Activated T-cell treated with anti-CD3 and anti-CD28 coated beads, Interleukin-2, amount 50 U/mL, for 72 hours (primary cell): Measurements from ENCODE around the gene AP4E1. TPM values are rescaled to one million over a fixed set of nuclear protein-coding genes. Genes with fewer than 3 reads are reported as not detected.

Experiments
- ATAC-seq, 2 donors: fragments of 150-1000 bp; cut with Tn5 transposase; replicated peaks in 1 of 2; 2 replicates each; pipeline ENCODE4 v1.10.0; 2021; ENCODE audit warnings: moderate library complexity in 2 of 2, mild to moderate bottlenecking in 1 of 2
- DNase-seq, 2 donors: peaks; one replicate each; pipeline ENCODE4 v3.0.0; 2021 to 2022; ENCODE audit warnings: mixed read lengths in 1 of 2
- H3K27ac Mint-ChIP-seq: one replicate; pipeline ENCODE4 v1.8.0; 2022; ENCODE audit warnings: mild to moderate bottlenecking, moderate library complexity, mixed read lengths
- H3K27me3 Mint-ChIP-seq: one replicate; pipeline ENCODE4 v1.8.0; 2022; ENCODE audit warnings: low read depth, mixed read lengths
- H3K36me3 Mint-ChIP-seq, 2 donors: one replicate each; pipeline ENCODE4 v1.8.0; 2022; ENCODE audit warnings: mixed read lengths in 2 of 2, mild to moderate bottlenecking in 1 of 2; ENCODE audit not compliant: insufficient read depth in 2 of 2
- H3K4me1 Mint-ChIP-seq: one replicate; pipeline ENCODE4 v1.8.0; 2022; ENCODE audit warnings: low read depth, mixed read lengths
- H3K4me3 Mint-ChIP-seq, 2 donors: one replicate each; pipeline ENCODE4 v1.8.0; 2022; ENCODE audit warnings: mild to moderate bottlenecking in 2 of 2, mixed read lengths in 2 of 2, moderate library complexity in 2 of 2
- H3K9me3 Mint-ChIP-seq, 2 donors: one replicate each; pipeline ENCODE4 v1.8.0; 2022; ENCODE audit warnings: mixed read lengths in 2 of 2
- total RNA-seq, 2 donors: library from RNA; stranded (reverse); gene quantifications; one replicate each; pipeline ENCODE4 v1.2.3, GENCODE V29; 2022

AP4E1 gene
- total RNA-seq, 2 donors from 2014 or later = 13.3 to 17.1 TPM

- DNase-seq (no peak), ATAC-seq (no peak)
- Mint-ChIP-seq H3K4me1 (peaks cover 7% of the 10 kb centered on the region), H3K27ac (peak overlapping the region; percentile 79), H3K9me3 (peaks cover 14 to 15% of the 10 kb centered on the region in 2 donors), H3K27me3 (no peaks in the 10 kb centered on the region), H3K36me3 (peaks cover 28 to 57% of the 10 kb centered on the region in 2 donors), H3K4me3 (no peak overlapping the region)
Measured at GRCh38 chr15:50971542-50971941, 63.1 kb downstream of the AP4E1 start.

- Mint-ChIP-seq H3K9me3 (peaks cover 11 to 14% of the 10 kb centered on the region in 2 donors), H3K27ac (no peak overlapping the region), H3K4me1 (peaks cover 8% of the 10 kb centered on the region), H3K27me3 (no peaks in the 10 kb centered on the region), H3K36me3 (peaks cover 26 to 53% of the 10 kb centered on the region in 2 donors), H3K4me3 (no peak overlapping the region)
- DNase-seq (no peak), ATAC-seq (no peak)
Measured at GRCh38 chr15:50973605-50974004, 65.1 kb downstream of the AP4E1 start.

GRCh38 chr15:50977162-50977561 lies 68.7 kb downstream of the AP4E1 start:
- no peaks in the 10 kb centered on the region for H3K27me3 Mint-ChIP-seq
- H3K4me3 Mint-ChIP-seq = no peak overlapping the region
- ATAC-seq (no peak), DNase-seq (no peak)
- H3K27ac Mint-ChIP-seq = no peak overlapping the region
- peaks cover 14 to 37% of the 10 kb centered on the region in 2 donors for H3K36me3 Mint-ChIP-seq
- H3K9me3 Mint-ChIP-seq = peaks cover 2 to 3% of the 10 kb centered on the region in 2 donors
- H3K4me1 Mint-ChIP-seq = peaks cover 7% of the 10 kb centered on the region

GRCh38 chr15:50978580-50978979 lies 70.1 kb downstream of the AP4E1 start:
- Mint-ChIP-seq H3K27me3 (no peaks in the 10 kb centered on the region), H3K36me3 (peaks cover 11 to 33% of the 10 kb centered on the region in 2 donors), H3K4me1 (peaks cover 7% of the 10 kb centered on the region), H3K9me3 (peaks cover 2% of the 10 kb centered on the region in 2 donors), H3K27ac (no peak overlapping the region), H3K4me3 (no peak overlapping the region)
- ATAC-seq = no peak
- no peak for DNase-seq

GRCh38 chr15:50979041-50979440 lies 70.6 kb downstream of the AP4E1 start:
- H3K9me3 Mint-ChIP-seq = peaks cover 2% of the 10 kb centered on the region in 2 donors
- no peak for DNase-seq
- H3K4me3 Mint-ChIP-seq = no peak overlapping the region
- no peak overlapping the region for H3K27ac Mint-ChIP-seq
- H3K36me3 Mint-ChIP-seq = peaks cover 11 to 35% of the 10 kb centered on the region in 2 donors
- no peak for ATAC-seq
- peaks cover 7% of the 10 kb centered on the region for H3K4me1 Mint-ChIP-seq
- H3K27me3 Mint-ChIP-seq = no peaks in the 10 kb centered on the region

- no peaks in the 10 kb centered on the region for H3K4me1 Mint-ChIP-seq
- no peaks in the 10 kb centered on the region for H3K9me3 Mint-ChIP-seq
- ATAC-seq = no peak
- no peak overlapping the region for H3K4me3 Mint-ChIP-seq
- H3K27ac Mint-ChIP-seq = no peak overlapping the region
- DNase-seq = no peak
- peaks cover 1 to 4% of the 10 kb centered on the region in 2 donors for H3K36me3 Mint-ChIP-seq
- H3K27me3 Mint-ChIP-seq = no peaks in the 10 kb centered on the region
Measured at GRCh38 chr15:50993598-50993997, 85.1 kb downstream of the AP4E1 start.

- Mint-ChIP-seq H3K4me3 (no peak overlapping the region), H3K4me1 (no peaks in the 10 kb centered on the region), H3K27me3 (no peaks in the 10 kb centered on the region), H3K27ac (no peak overlapping the region), H3K9me3 (no peaks in the 10 kb centered on the region), H3K36me3 (peaks cover 1 to 11% of the 10 kb centered on the region in 2 donors)
- no peak for DNase-seq
- no peak for ATAC-seq
Measured at GRCh38 chr15:50996641-50997040, 88.2 kb downstream of the AP4E1 start.

- H3K9me3 Mint-ChIP-seq = no peaks in the 10 kb centered on the region
- H3K4me1 Mint-ChIP-seq = no peaks in the 10 kb centered on the region
- H3K27ac Mint-ChIP-seq = no peak overlapping the region
- no peaks in the 10 kb centered on the region for H3K27me3 Mint-ChIP-seq
- DNase-seq = no peak
- ATAC-seq = no peak
- peaks cover 1 to 11% of the 10 kb centered on the region in 2 donors for H3K36me3 Mint-ChIP-seq
- H3K4me3 Mint-ChIP-seq = no peak overlapping the region
Measured at GRCh38 chr15:50997371-50998051, 89.0 kb downstream of the AP4E1 start.

- Mint-ChIP-seq H3K4me3 (no peak overlapping the region), H3K36me3 (peaks cover 11 to 15% of the 10 kb centered on the region in 2 donors), H3K27ac (no peak overlapping the region), H3K9me3 (peaks cover 0 to 7% of the 10 kb centered on the region in 2 donors), H3K4me1 (peaks cover 9% of the 10 kb centered on the region), H3K27me3 (no peaks in the 10 kb centered on the region)
- DNase-seq (no peak), ATAC-seq (no peak)
Measured at GRCh38 chr15:51004103-51004551, 95.6 kb downstream of the AP4E1 start.

GRCh38 chr15:51006336-51006985 lies 98.0 kb downstream of the AP4E1 start:
- DNase-seq (no peak), ATAC-seq (peak in 1 of 2 donors; percentile 72)
- Mint-ChIP-seq H3K27me3 (no peaks in the 10 kb centered on the region), H3K9me3 (peaks cover 0 to 7% of the 10 kb centered on the region in 2 donors), H3K4me1 (peaks cover 9% of the 10 kb centered on the region), H3K4me3 (peak overlapping the region in 1 of 2 donors; percentile 36), H3K27ac (no peak overlapping the region), H3K36me3 (peaks cover 11 to 12% of the 10 kb centered on the region in 2 donors)

- no peak overlapping the region for H3K4me3 Mint-ChIP-seq
- DNase-seq (no peak), ATAC-seq (no peak)
- H3K27ac Mint-ChIP-seq = no peak overlapping the region
- H3K36me3 Mint-ChIP-seq = peaks cover 11 to 12% of the 10 kb centered on the region in 2 donors
- H3K4me1 Mint-ChIP-seq = peaks cover 9% of the 10 kb centered on the region
- H3K27me3 Mint-ChIP-seq = no peaks in the 10 kb centered on the region
- H3K9me3 Mint-ChIP-seq = peaks cover 0 to 7% of the 10 kb centered on the region in 2 donors
Measured at GRCh38 chr15:51007131-51007666, 98.7 kb downstream of the AP4E1 start.

GRCh38 chr15:51011212-51011611 lies 102.7 kb downstream of the AP4E1 start:
- Mint-ChIP-seq H3K9me3 (peaks cover 0 to 7% of the 10 kb centered on the region in 2 donors), H3K4me1 (peaks cover 7% of the 10 kb centered on the region), H3K27me3 (no peaks in the 10 kb centered on the region), H3K36me3 (peaks cover 7 to 8% of the 10 kb centered on the region in 2 donors), H3K27ac (no peak overlapping the region), H3K4me3 (no peak overlapping the region)
- DNase-seq (no peak), ATAC-seq (no peak)

GRCh38 chr15:51016615-51017014 lies 108.1 kb downstream of the AP4E1 start:
- Mint-ChIP-seq H3K36me3 (peaks cover 5 to 6% of the 10 kb centered on the region in 2 donors), H3K27ac (no peak overlapping the region), H3K4me1 (no peaks in the 10 kb centered on the region), H3K27me3 (no peaks in the 10 kb centered on the region), H3K4me3 (no peak overlapping the region), H3K9me3 (peaks cover 3 to 5% of the 10 kb centered on the region in 2 donors)
- ATAC-seq = no peak
- no peak for DNase-seq
